A549 (cell line): ENCODE measurements around the gene WDFY2.

ENCODE experiments used
- CHD2 ChIP-seq: fragments of 150-350 bp; IDR thresholded peaks from 2 replicates; pipeline ENCODE4 v1.6.1; 2014; ENCODE audit warnings: low read length; ENCODE audit not compliant: partially characterized antibody
- CTCF ChIP-seq: fragments of >200 bp; sonication (Bioruptor Twin); formaldehyde crosslinking; IDR thresholded peaks from 3 replicates; pipeline ENCODE4 v1.5.1; 2016
- EHF ChIP-seq: fragments of 250-450 bp; sonication (Bioruptor Pico); IDR thresholded peaks from 2 replicates; pipeline ENCODE4 v1.5.0; 2020; ENCODE audit warnings: mild to moderate bottlenecking
- EHMT2 ChIP-seq: fragments of 200-600 bp; sonication (generic); IDR thresholded peaks from 2 replicates; pipeline ENCODE4 v1.6.1; 2016; ENCODE audit warnings: antibody characterized with exemption, low read depth, mild to moderate bottlenecking, moderate library complexity
- HDAC2 ChIP-seq: fragments of 200-600 bp; sonication (generic); IDR thresholded peaks from 2 replicates; pipeline ENCODE4 v1.6.1; 2016
- MAFK ChIP-seq: fragments of 450-650 bp; IDR thresholded peaks from 2 replicates; pipeline ENCODE4 v1.6.1; 2014; ENCODE audit not compliant: partially characterized antibody
- POLR2A ChIP-seq: IDR thresholded peaks from 2 replicates; pipeline ENCODE4 v1.6.1; 2012; ENCODE audit warnings: mild to moderate bottlenecking, low read length
- POLR2AphosphoS2 ChIP-seq: conservative IDR thresholded peaks from 2 replicates; pipeline ENCODE4 v1.6.1; 2012; ENCODE audit warnings: low read length, improper control_type of control experiment, inconsistent platforms
- RNF2 ChIP-seq: fragments of 200-600 bp; sonication (generic); IDR thresholded peaks from 2 replicates; pipeline ENCODE4 v1.6.1; 2016; ENCODE audit warnings: low read depth, mild to moderate bottlenecking, antibody characterized with exemption, moderate library complexity, borderline replicate concordance
- USF2 ChIP-seq: fragments of 450-650 bp; IDR thresholded peaks from 2 replicates; pipeline ENCODE4 v1.6.1; 2014; ENCODE audit warnings: antibody characterized with exemption

GRCh38 chr13:51737609-51738008 is 153.3 kb downstream of the WDFY2 start:
- no peak for TF ChIP-seq EHMT2
- TF ChIP-seq EHF: no peak
- no peak for TF ChIP-seq POLR2A
- TF ChIP-seq CTCF: no peak
- no peak for TF ChIP-seq POLR2AphosphoS2
- no peak for TF ChIP-seq USF2
- no peak for TF ChIP-seq CHD2
- no peak for TF ChIP-seq RNF2
- TF ChIP-seq HDAC2: no peak
- no peak for TF ChIP-seq MAFK
